Stimulated activated naive CD8-positive, alpha-beta T cell treated with anti-CD3 and anti-CD28 coated beads, Interleukin-15, Interleukin-2, amounts not matched to agents 100 ng/mL and 50 ng/mL, for 24 hours (primary cell): ENCODE data around the gene PRKAG2.
A peak's percentile ranks its signal among the peaks of the same experiment; 100 is the strongest.

Experiments used
- H3K27ac Mint-ChIP-seq: one replicate; pipeline ENCODE4 v1.8.0; 2021; ENCODE audit warnings: mild to moderate bottlenecking, mixed read lengths
- H3K27me3 Mint-ChIP-seq: one replicate; pipeline ENCODE4 v1.8.0; 2021; ENCODE audit warnings: mixed read lengths
- H3K36me3 Mint-ChIP-seq: one replicate; pipeline ENCODE4 v1.8.0; 2021; ENCODE audit warnings: low read depth, mixed read lengths
- H3K4me1 Mint-ChIP-seq: one replicate; pipeline ENCODE4 v1.8.0; 2021; ENCODE audit warnings: low read depth, mixed read lengths
- H3K4me3 Mint-ChIP-seq: one replicate; pipeline ENCODE4 v1.8.0; 2021; ENCODE audit warnings: mild to moderate bottlenecking, mixed read lengths
- H3K9me3 Mint-ChIP-seq: one replicate; pipeline ENCODE4 v1.8.0; 2021; ENCODE audit warnings: mixed read lengths

Gene PRKAG2

GRCh38 chr7:151611878-151612277, 265.0 kb downstream of the PRKAG2 start:
- H3K36me3 Mint-ChIP-seq: no peaks in the 10 kb centered on the region

GRCh38 chr7:151611041-151611440, 265.9 kb downstream of the PRKAG2 start:
- Mint-ChIP-seq H3K4me3 (no peak overlapping the region), H3K27ac (no peak overlapping the region), H3K4me1 (peaks cover 9% of the 10 kb centered on the region)

More at GRCh38 chr7:151611878-151612277, 265.0 kb downstream of the PRKAG2 start:
- no peak overlapping the region for H3K27ac Mint-ChIP-seq
- H3K27me3 Mint-ChIP-seq: no peaks in the 10 kb centered on the region
- no peak overlapping the region for H3K4me3 Mint-ChIP-seq
- no peaks in the 10 kb centered on the region for H3K9me3 Mint-ChIP-seq
- H3K4me1 Mint-ChIP-seq: peaks cover 9% of the 10 kb centered on the region

GRCh38 chr7:151608031-151608551, 268.8 kb downstream of the PRKAG2 start:
- Mint-ChIP-seq H3K9me3 (no peaks in the 10 kb centered on the region), H3K27me3 (no peaks in the 10 kb centered on the region), H3K4me1 (peaks cover 12% of the 10 kb centered on the region), H3K27ac (no peak overlapping the region), H3K36me3 (peaks cover 4% of the 10 kb centered on the region), H3K4me3 (no peak overlapping the region)

More at GRCh38 chr7:151611041-151611440, 265.9 kb downstream of the PRKAG2 start:
- H3K27me3 Mint-ChIP-seq: no peaks in the 10 kb centered on the region
- no peaks in the 10 kb centered on the region for H3K36me3 Mint-ChIP-seq
- no peaks in the 10 kb centered on the region for H3K9me3 Mint-ChIP-seq

GRCh38 chr7:151607464-151607867, 269.4 kb downstream of the PRKAG2 start:
- Mint-ChIP-seq H3K36me3 (peaks cover 4% of the 10 kb centered on the region), H3K4me1 (peaks cover 12% of the 10 kb centered on the region), H3K27me3 (no peaks in the 10 kb centered on the region), H3K9me3 (no peaks in the 10 kb centered on the region), H3K27ac (no peak overlapping the region), H3K4me3 (no peak overlapping the region)

GRCh38 chr7:151603951-151604350, 273.0 kb downstream of the PRKAG2 start:
- no peak overlapping the region for H3K27ac Mint-ChIP-seq
- H3K9me3 Mint-ChIP-seq: no peaks in the 10 kb centered on the region
- no peaks in the 10 kb centered on the region for H3K27me3 Mint-ChIP-seq
- no peak overlapping the region for H3K4me3 Mint-ChIP-seq
- peaks cover 21% of the 10 kb centered on the region for H3K4me1 Mint-ChIP-seq
- peaks cover 4% of the 10 kb centered on the region for H3K36me3 Mint-ChIP-seq

GRCh38 chr7:151601521-151602305, 275.2 kb downstream of the PRKAG2 start:
- Mint-ChIP-seq H3K36me3 (peaks cover 4% of the 10 kb centered on the region), H3K27me3 (no peaks in the 10 kb centered on the region), H3K9me3 (no peaks in the 10 kb centered on the region), H3K4me1 (peaks cover 18% of the 10 kb centered on the region), H3K27ac (no peak overlapping the region), H3K4me3 (no peak overlapping the region)

- H3K4me3 Mint-ChIP-seq: no peak overlapping the region
- H3K27ac Mint-ChIP-seq: no peak overlapping the region
- H3K9me3 Mint-ChIP-seq: no peaks in the 10 kb centered on the region
- peaks cover 18% of the 10 kb centered on the region for H3K4me1 Mint-ChIP-seq
- H3K36me3 Mint-ChIP-seq: peaks cover 4% of the 10 kb centered on the region
- H3K27me3 Mint-ChIP-seq: no peaks in the 10 kb centered on the region
These were observed 276.6 kb downstream of the PRKAG2 start for GRCh38 chr7:151600331-151600730.

GRCh38 chr7:151599401-151600227, 277.3 kb downstream of the PRKAG2 start:
- Mint-ChIP-seq H3K4me1 (peaks cover 18% of the 10 kb centered on the region), H3K27me3 (no peaks in the 10 kb centered on the region), H3K27ac (peak overlapping the region; percentile 43), H3K36me3 (peaks cover 4% of the 10 kb centered on the region), H3K9me3 (no peaks in the 10 kb centered on the region), H3K4me3 (no peak overlapping the region)

- no peak overlapping the region for H3K4me3 Mint-ChIP-seq
- no peaks in the 10 kb centered on the region for H3K27me3 Mint-ChIP-seq
- H3K4me1 Mint-ChIP-seq: peaks cover 15% of the 10 kb centered on the region
- no peak overlapping the region for H3K27ac Mint-ChIP-seq
- no peaks in the 10 kb centered on the region for H3K9me3 Mint-ChIP-seq
- H3K36me3 Mint-ChIP-seq: peaks cover 9% of the 10 kb centered on the region
These were observed 279.1 kb downstream of the PRKAG2 start for GRCh38 chr7:151597541-151598444.

- H3K4me1 Mint-ChIP-seq: peaks cover 15% of the 10 kb centered on the region
- peaks cover 14% of the 10 kb centered on the region for H3K36me3 Mint-ChIP-seq
- H3K27ac Mint-ChIP-seq: no peak overlapping the region
- H3K27me3 Mint-ChIP-seq: no peaks in the 10 kb centered on the region
- H3K9me3 Mint-ChIP-seq: no peaks in the 10 kb centered on the region
- H3K4me3 Mint-ChIP-seq: no peak overlapping the region
These were observed 281.1 kb downstream of the PRKAG2 start for GRCh38 chr7:151595702-151596350.

- Mint-ChIP-seq H3K9me3 (no peaks in the 10 kb centered on the region), H3K4me1 (peaks cover 3% of the 10 kb centered on the region), H3K36me3 (peaks cover 19% of the 10 kb centered on the region), H3K27me3 (no peaks in the 10 kb centered on the region), H3K4me3 (no peak overlapping the region), H3K27ac (no peak overlapping the region)
These were observed 283.9 kb downstream of the PRKAG2 start for GRCh38 chr7:151592868-151593486.

GRCh38 chr7:151592330-151592729, 284.6 kb downstream of the PRKAG2 start:
- Mint-ChIP-seq H3K9me3 (no peaks in the 10 kb centered on the region), H3K4me1 (peaks cover 3% of the 10 kb centered on the region), H3K4me3 (no peak overlapping the region), H3K36me3 (peaks cover 21% of the 10 kb centered on the region), H3K27me3 (no peaks in the 10 kb centered on the region), H3K27ac (no peak overlapping the region)

GRCh38 chr7:151591866-151592265, 285.0 kb downstream of the PRKAG2 start:
- Mint-ChIP-seq H3K4me3 (no peak overlapping the region), H3K27me3 (no peaks in the 10 kb centered on the region), H3K27ac (no peak overlapping the region), H3K4me1 (no peaks in the 10 kb centered on the region), H3K9me3 (no peaks in the 10 kb centered on the region), H3K36me3 (peaks cover 23% of the 10 kb centered on the region)
